ENCODE measurements around the gene DENND4B.
"Not testable (repeated sequence)": the region's sequence is repeated elsewhere in the genome, so short reads cannot be mapped to it uniquely, and the experiment has no call there.

DENND4B gene

GRCh38 chr1:153946622-153947241 lies at the start of gene DENND4B:
Gene DENND4B (minus strand): TSS chr1:153946718. CDS start chr1:153944374, 2,344 bp downstream.
- DNase-seq = peak; percentile 88

GRCh38 chr1:153995640-153996039 lies 49.1 kb upstream of the DENND4B start:
- no peak for DNase-seq

GRCh38 chr1:153995202-153995601 lies 48.7 kb upstream of the DENND4B start:
- DNase-seq = no peak

- DNase-seq = no peak
Observed at GRCh38 chr1:153991806-153992205, 45.3 kb upstream of the DENND4B start.

GRCh38 chr1:153991151-153991630 lies 44.7 kb upstream of the DENND4B start:
- DNase-seq = no peak

GRCh38 chr1:153990468-153991150 lies 44.1 kb upstream of the DENND4B start, which contains the start of gene RPS27:
Gene RPS27 (plus strand): TSS chr1:153990762. CDS start chr1:153990797, 35 bp downstream.
- DNase-seq = peak; percentile 90

GRCh38 chr1:153987621-153988020 lies 41.1 kb upstream of the DENND4B start:
- DNase-seq = no peak

GRCh38 chr1:153985941-153986761 lies 39.6 kb upstream of the DENND4B start, which contains the start of gene RAB13:
Gene RAB13 (minus strand): TSS chr1:153986339. CDS start chr1:153986236, 103 bp downstream.
- no peak for DNase-seq

- DNase-seq = no peak
Observed at GRCh38 chr1:153985341-153985912, 38.9 kb upstream of the DENND4B start.

GRCh38 chr1:153984123-153984894 lies 37.8 kb upstream of the DENND4B start:
- DNase-seq = no peak

GRCh38 chr1:153981735-153982134 lies 35.2 kb upstream of the DENND4B start:
- DNase-seq = not testable (repeated sequence)

GRCh38 chr1:153979091-153979490 lies 32.6 kb upstream of the DENND4B start:
- not testable (repeated sequence) for DNase-seq

- DNase-seq = no peak
Observed at GRCh38 chr1:153978274-153978909, 31.9 kb upstream of the DENND4B start.

- DNase-seq = peak; percentile 90
Observed at GRCh38 chr1:153977250-153978240, 31.0 kb upstream of the DENND4B start, which contains the start of gene JTB. Gene JTB (minus strand): TSS chr1:153977674. CDS start chr1:153977252, 422 bp downstream.

GRCh38 chr1:153976819-153977249 lies 30.3 kb upstream of the DENND4B start:
- no peak for DNase-seq

- no peak for DNase-seq
Observed at GRCh38 chr1:153973525-153973924, 27.0 kb upstream of the DENND4B start.

- DNase-seq = no peak
Observed at GRCh38 chr1:153973071-153973470, 26.6 kb upstream of the DENND4B start.

GRCh38 chr1:153970346-153970745 lies 23.8 kb upstream of the DENND4B start:
- no peak for DNase-seq

GRCh38 chr1:153968972-153969371 lies 22.5 kb upstream of the DENND4B start:
- no peak for DNase-seq

- no peak for DNase-seq
Observed at GRCh38 chr1:153968408-153968807, 21.9 kb upstream of the DENND4B start.

Data from activated CD8-positive, alpha-beta memory T cell treated with anti-CD3 and anti-CD28 coated beads, Interleukin-2, amount 50 U/mL, for 48 hours (primary cell).